SIG-M5 treated with dmso at 0.1 percent for 504 hours (cell line): Measurements from ENCODE around the gene LZIC.

Experiments used
- DNase-seq: peaks from one replicate; lab custom pipeline; 2025; ENCODE audit not compliant: unreplicated experiment; lab: John Stamatoyannopoulos, UW

LZIC gene

GRCh38 chr1:9910423-9911178 lies 32.6 kb downstream of the LZIC start:
- peak; percentile 96 for DNase-seq

- DNase-seq = peak; percentile 95
These were observed 33.1 kb downstream of the LZIC start, which contains the start of gene CTNNBIP1 for GRCh38 chr1:9910076-9910422. CTNNBIP1 (minus strand) TSS chr1:9910269; CDS start chr1:9872064, 38,205 bp downstream.

- no peak for DNase-seq
These were observed 33.8 kb downstream of the LZIC start for GRCh38 chr1:9909234-9910046.

- DNase-seq = no peak
These were observed 34.3 kb downstream of the LZIC start for GRCh38 chr1:9908871-9909233.

GRCh38 chr1:9907441-9907840 lies 35.8 kb downstream of the LZIC start:
- DNase-seq = no peak

- DNase-seq = no peak
These were observed 36.7 kb downstream of the LZIC start for GRCh38 chr1:9906466-9906865.

- DNase-seq = no peak
These were observed 38.2 kb downstream of the LZIC start for GRCh38 chr1:9905010-9905409.

- DNase-seq = no peak
These were observed 38.6 kb downstream of the LZIC start for GRCh38 chr1:9904596-9904995.

- DNase-seq = no peak
These were observed 39.2 kb downstream of the LZIC start for GRCh38 chr1:9903801-9904527.

GRCh38 chr1:9902060-9902452 lies 41.1 kb downstream of the LZIC start:
- no peak for DNase-seq

- no peak for DNase-seq
These were observed 41.8 kb downstream of the LZIC start for GRCh38 chr1:9901148-9902059.

- DNase-seq = peak; percentile 92
These were observed 42.8 kb downstream of the LZIC start for GRCh38 chr1:9900142-9901043.

GRCh38 chr1:9894115-9894514 lies 49.1 kb downstream of the LZIC start:
- DNase-seq = no peak

GRCh38 chr1:9892563-9893528 lies 50.3 kb downstream of the LZIC start:
- peak; percentile 83 for DNase-seq

GRCh38 chr1:9891207-9891606 lies 52.0 kb downstream of the LZIC start:
- DNase-seq = no peak

GRCh38 chr1:9890224-9890731 lies 52.9 kb downstream of the LZIC start:
- DNase-seq = no peak

GRCh38 chr1:9889411-9889810 lies 53.8 kb downstream of the LZIC start:
- DNase-seq = no peak

GRCh38 chr1:9888886-9889285 lies 54.3 kb downstream of the LZIC start:
- DNase-seq = no peak
